ENCODE results near the gene DNAJC8. TPM values are rescaled to one million over a fixed set of nuclear protein-coding genes. Genes with fewer than 3 reads are reported as not detected.

The DNAJC8 gene, protein sequence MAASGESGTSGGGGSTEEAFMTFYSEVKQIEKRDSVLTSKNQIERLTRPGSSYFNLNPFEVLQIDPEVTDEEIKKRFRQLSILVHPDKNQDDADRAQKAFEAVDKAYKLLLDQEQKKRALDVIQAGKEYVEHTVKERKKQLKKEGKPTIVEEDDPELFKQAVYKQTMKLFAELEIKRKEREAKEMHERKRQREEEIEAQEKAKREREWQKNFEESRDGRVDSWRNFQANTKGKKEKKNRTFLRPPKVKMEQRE
- 10 to 100 TPM; 27.4 to 55.1 (median 48.9) TPM for total RNA-seq

- no peaks in the 10 kb centered on the region for H3K9me3 ChIP-seq
- peaks cover 22 to 58% (median 34%) of the 10 kb centered on the region in 3 donors for H3K4me1 ChIP-seq
These were observed at the start of gene DNAJC8 for GRCh38 chr1:28232558-28233263. DNAJC8 (minus strand) TSS chr1:28233029; CDS start chr1:28232998, 31 bp downstream.

DNA sequence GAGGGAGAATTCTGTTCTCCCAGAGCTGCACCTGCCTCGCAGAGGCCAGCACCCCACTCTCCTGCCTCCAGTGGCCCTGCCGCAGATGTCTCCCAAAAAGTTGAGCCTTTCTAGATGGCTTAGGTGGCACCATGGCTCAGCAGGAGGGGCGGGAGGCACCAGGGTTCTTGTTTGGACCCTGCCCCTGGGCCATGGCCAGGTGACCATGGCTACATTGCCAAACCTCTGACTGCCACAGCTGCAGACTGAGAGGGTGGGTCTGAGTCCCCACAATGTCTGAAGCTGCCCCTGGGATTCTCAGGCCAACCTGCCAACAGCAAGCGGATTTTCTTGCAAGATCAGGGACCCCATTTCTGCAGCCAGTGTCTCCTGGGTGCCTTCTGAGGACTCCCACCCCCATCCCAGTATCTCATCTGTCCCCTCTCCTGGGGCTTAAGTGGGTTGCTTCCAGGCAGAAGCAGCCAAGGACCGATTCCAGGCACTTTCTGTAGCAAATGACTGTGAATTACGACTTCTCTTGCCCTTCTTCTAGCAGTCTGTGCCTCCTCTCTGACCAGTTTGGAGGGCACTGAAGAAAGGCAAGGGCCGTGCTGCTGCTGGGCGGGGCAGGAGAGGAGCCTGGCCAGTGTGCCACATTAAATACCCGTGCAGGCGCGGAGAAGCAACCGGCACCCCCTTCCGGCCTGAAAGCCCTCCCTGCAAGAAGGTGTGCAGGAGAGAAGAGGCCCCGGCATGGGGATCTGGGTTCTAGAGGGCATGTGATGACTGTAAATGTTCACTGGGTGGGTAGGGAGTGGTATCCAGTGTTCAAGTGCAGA is 49.0 kb upstream of the DNAJC8 start:
- WGBS, 2 donors = 85 to 91% methylated on average over 9 of the region's 14 CpGs
- intact Hi-C loops (cut with DNase I) = no loop called here
- H3K36me3 ChIP-seq = peaks cover 16 to 62% (median 32%) of the 10 kb centered on the region in 3 donors

More at GRCh38 chr1:28232558-28233263, at the start of gene DNAJC8:
- H3K4me3 ChIP-seq = peak within 1 kb of the TSS; percentile 87 to 99 (median 94)
- DNase-seq = peak; percentile 64
- TF ChIP-seq POLR2A (IDR thresholded peaks at IDR 0.05) = peak in 3 of 4 donors; percentile 52 to 84 (median 79)
- peak in 2 of 6 experiments; percentile 9 to 19 for TF ChIP-seq CTCF (IDR thresholded peaks at IDR 0.05)
- no peaks in the 10 kb centered on the region for H3K27me3 ChIP-seq
- intact Hi-C loops (cut with DNase I) = no loop called here
- peaks cover 0 to 36% (median 7%) of the 10 kb centered on the region in 3 donors for H3K36me3 ChIP-seq
- peak within 1 kb of the TSS; percentile 87 to 94 (median 90) for H3K27ac ChIP-seq
- WGBS, 2 donors = 0% methylated on average over 22 to 33 of the region's 40 CpGs

GRCh38 chr1:28280977-28281381 is 48.1 kb upstream of the DNAJC8 start:
- no peaks in the 10 kb centered on the region for H3K9me3 ChIP-seq
- peak overlapping the region in 1 of 4 donors; percentile 6 for H3K27ac ChIP-seq
- DNase-seq = no peak
- H3K4me3 ChIP-seq = no peak overlapping the region
- intact Hi-C loops (cut with DNase I) = no loop called here
- 71% methylated on average over 4 of the region's 5 CpGs; no CpG with 5 or more reads in 1 of the 2 donors for WGBS, 2 donors
- TF ChIP-seq CTCF (IDR thresholded peaks at IDR 0.05) (no peak), POLR2A (IDR thresholded peaks at IDR 0.05) (no peak)
- H3K36me3 ChIP-seq = peaks cover 16 to 71% (median 36%) of the 10 kb centered on the region in 3 donors
- H3K4me1 ChIP-seq = no peaks in the 10 kb centered on the region
- H3K27me3 ChIP-seq = no peaks in the 10 kb centered on the region

More for the DNA sequence above, 49.0 kb upstream of the DNAJC8 start:
- no peaks in the 10 kb centered on the region for H3K4me1 ChIP-seq
- TF ChIP-seq CTCF (IDR thresholded peaks at IDR 0.05) (no peak), POLR2A (IDR thresholded peaks at IDR 0.05) (no peak)
- no peaks in the 10 kb centered on the region for H3K9me3 ChIP-seq
- no peak overlapping the region for H3K27ac ChIP-seq
- DNase-seq = no peak
- no peak overlapping the region for H3K4me3 ChIP-seq
- no peaks in the 10 kb centered on the region for H3K27me3 ChIP-seq

GRCh38 chr1:28280501-28280900 is 47.7 kb upstream of the DNAJC8 start:
- 80 to 90% methylated on average over 2 to 5 of the region's 8 CpGs for WGBS, 2 donors
- no peak for TF ChIP-seq CTCF (IDR thresholded peaks at IDR 0.05)
- no peak for TF ChIP-seq POLR2A (IDR thresholded peaks at IDR 0.05)
- Histone ChIP-seq H3K9me3 (no peaks in the 10 kb centered on the region), H3K27me3 (no peaks in the 10 kb centered on the region), H3K4me1 (no peaks in the 10 kb centered on the region), H3K4me3 (no peak overlapping the region), H3K36me3 (peaks cover 16 to 75% (median 41%) of the 10 kb centered on the region in 3 donors), H3K27ac (peak overlapping the region in 1 of 4 donors; percentile 6)
- DNase-seq = no peak
- intact Hi-C loops (cut with DNase I) = no loop called here
